ENCODE data around the gene CDK16.

- TF ChIP-seq CTCF (conservative IDR thresholded peaks at IDR 0.05) = no peak
- no peak for TF ChIP-seq ZFX (IDR thresholded peaks at IDR 0.05)
Measured at GRCh38 chrX:47174846-47175587, 43.5 kb upstream of the CDK16 start.
